DOHH2 (cell line): ENCODE measurements around the gene SLC35F1.

Experiments used
- H3F3A ChIP-seq: fragments of 200-600 bp; sonication (generic), shearing (Covaris generic); 2 replicates; pipeline ENCODE4 v1.6.0; 2016; ENCODE audit warnings: antibody characterized with exemption, mild to moderate bottlenecking; ENCODE audit not compliant: control insufficient read depth, insufficient read depth
- H3K27ac ChIP-seq: fragments of 200-600 bp; sonication (generic); 2 replicates; pipeline ENCODE4 v1.5.1; 2014; ENCODE audit warnings: low read depth, mild to moderate bottlenecking, low read length, moderate library complexity
- H3K27me3 ChIP-seq: fragments of 200-600 bp; sonication (generic); 2 replicates; pipeline ENCODE4 v1.6.1; 2014; ENCODE audit warnings: mild to moderate bottlenecking, low read length, mixed read lengths; ENCODE audit not compliant: control insufficient read depth
- H3K36me3 ChIP-seq: fragments of 200-600 bp; sonication (generic); 2 replicates; pipeline ENCODE4 v1.6.1; 2014; ENCODE audit warnings: mild to moderate bottlenecking, low read length, moderate library complexity, mixed read lengths; ENCODE audit not compliant: control insufficient read depth
- H3K4me1 ChIP-seq: fragments of 200-600 bp; sonication (generic); 2 replicates; pipeline ENCODE4 v1.6.1; 2014; ENCODE audit warnings: mild to moderate bottlenecking, low read length, mixed read lengths; ENCODE audit not compliant: control insufficient read depth
- H3K4me2 ChIP-seq: fragments of 200-600 bp; sonication (generic); 2 replicates; pipeline ENCODE4 v1.6.0; 2014; ENCODE audit warnings: mild to moderate bottlenecking, low read length, moderate library complexity
- H3K4me3 ChIP-seq: fragments of 200-600 bp; sonication (generic); 2 replicates; pipeline ENCODE4 v1.5.1; 2014; ENCODE audit warnings: mild to moderate bottlenecking, low read length, mixed read lengths
- H3K79me2 ChIP-seq: fragments of 200-600 bp; sonication (generic); 2 replicates; pipeline ENCODE4 v1.6.1; 2014; ENCODE audit warnings: mild to moderate bottlenecking, low read length, mixed read lengths; ENCODE audit not compliant: control insufficient read depth
- H3K9me2 ChIP-seq: fragments of 200-600 bp; sonication (generic); replicated peaks from 2 replicates; pipeline ENCODE4 v1.6.1; 2014; ENCODE audit warnings: mild to moderate bottlenecking, low read length, mixed read lengths; ENCODE audit not compliant: control insufficient read depth
- H3K9me3 ChIP-seq: fragments of 200-600 bp; sonication (generic); 2 replicates; pipeline ENCODE4 v1.6.1; 2014; ENCODE audit warnings: antibody characterized with exemption, low read length, mixed read lengths; ENCODE audit not compliant: control insufficient read depth, insufficient read depth
- H4K20me1 ChIP-seq: fragments of 200-600 bp; sonication (generic); 2 replicates; pipeline ENCODE4 v1.6.0; 2014; ENCODE audit warnings: low read depth, mild to moderate bottlenecking, antibody characterized with exemption, low read length, moderate library complexity; ENCODE audit not compliant: control insufficient read depth, insufficient read depth
- CTCF ChIP-seq: fragments of 200-600 bp; sonication (generic); IDR thresholded peaks from one replicate; pipeline ENCODE4 v1.5.1; 2014; ENCODE audit warnings: antibody characterized with exemption, mild to moderate bottlenecking, low read depth, low read length; ENCODE audit not compliant: poor library complexity, severe bottlenecking
- EZH2phosphoT487 ChIP-seq: fragments of 200-600 bp; sonication (generic); IDR thresholded peaks from 2 replicates; pipeline ENCODE4 v1.6.1; 2017; ENCODE audit warnings: borderline replicate concordance, mild to moderate bottlenecking, antibody characterized with exemption, low read length, moderate library complexity, mixed read lengths

Gene SLC35F1

GRCh38 chr6:118228886-118229285 is 321.8 kb downstream of the SLC35F1 start:
- Histone ChIP-seq H3K4me1 (no peaks in the 10 kb centered on the region), H3K9me3 (no peaks in the 10 kb centered on the region), H4K20me1 (no peaks in the 10 kb centered on the region), H3K36me3 (no peaks in the 10 kb centered on the region), H3K79me2 (no peaks in the 10 kb centered on the region), H3K9me2 (no peaks in the 10 kb centered on the region), H3K4me2 (no peak overlapping the region), H3K27ac (no peak overlapping the region), H3K27me3 (no peaks in the 10 kb centered on the region), H3K4me3 (no peak overlapping the region), H3F3A (no peaks in the 10 kb centered on the region)
- no peak for TF ChIP-seq EZH2phosphoT487
- TF ChIP-seq CTCF, result no peak

- Histone ChIP-seq H3K27ac (no peak overlapping the region), H3F3A (no peaks in the 10 kb centered on the region), H3K9me3 (no peaks in the 10 kb centered on the region), H3K4me1 (no peaks in the 10 kb centered on the region), H3K4me3 (no peak overlapping the region), H3K36me3 (no peaks in the 10 kb centered on the region), H3K27me3 (no peaks in the 10 kb centered on the region), H3K9me2 (no peaks in the 10 kb centered on the region), H3K4me2 (no peak overlapping the region), H3K79me2 (no peaks in the 10 kb centered on the region), H4K20me1 (no peaks in the 10 kb centered on the region)
- TF ChIP-seq EZH2phosphoT487 (no peak), CTCF (no peak)
Observed at GRCh38 chr6:118240878-118241528, 333.9 kb downstream of the SLC35F1 start.

GRCh38 chr6:118246406-118246805 is 339.3 kb downstream of the SLC35F1 start:
- Histone ChIP-seq H3F3A (no peaks in the 10 kb centered on the region), H3K36me3 (no peaks in the 10 kb centered on the region), H3K4me2 (no peak overlapping the region), H3K79me2 (no peaks in the 10 kb centered on the region), H3K27ac (no peak overlapping the region), H3K9me3 (no peaks in the 10 kb centered on the region), H3K4me3 (no peak overlapping the region), H3K4me1 (no peaks in the 10 kb centered on the region), H3K9me2 (no peaks in the 10 kb centered on the region), H3K27me3 (no peaks in the 10 kb centered on the region), H4K20me1 (no peaks in the 10 kb centered on the region)
- TF ChIP-seq CTCF (no peak), EZH2phosphoT487 (no peak)
